Measurements from ENCODE around the gene APCS.

Gene APCS

GRCh38 chr1:159554696-159555095 lies 32.9 kb upstream of the APCS start:
- Histone ChIP-seq H3K4me3 (ENCODE audit: low read depth, low read length, poor library complexity, severe bottlenecking) (no peak overlapping the region), H3F3A (ENCODE audit: insufficient read depth, low read length) (no peaks in the 10 kb centered on the region), H3K9me2 (ENCODE audit: low read depth, low read length) (no peaks in the 10 kb centered on the region), H3K36me3 (ENCODE audit: insufficient read depth, low read length) (no peaks in the 10 kb centered on the region), H2AFZ (ENCODE audit: low read length) (no peak overlapping the region), H3K9me3 (ENCODE audit: low read length) (no peaks in the 10 kb centered on the region), H4K20me1 (ENCODE audit: insufficient read depth, low read length) (no peaks in the 10 kb centered on the region), H3K4me2 (ENCODE audit: low read length) (no peak overlapping the region), H3K27ac (ENCODE audit: low read depth, low read length, poor library complexity, severe bottlenecking) (no peak overlapping the region), H3K9ac (ENCODE audit: low read length) (no peak overlapping the region), H3K4me1 (ENCODE audit: insufficient read depth, low read length, severe bottlenecking) (no peaks in the 10 kb centered on the region), H3K79me2 (ENCODE audit: insufficient read depth, low read length) (no peaks in the 10 kb centered on the region), H3K27me3 (ENCODE audit: insufficient read depth, low read length) (no peaks in the 10 kb centered on the region)
- TF ChIP-seq EZH2 (IDR thresholded peaks at IDR 0.05; ENCODE audit: borderline replicate concordance, low read length) (no peak), CTCF (IDR thresholded peaks at IDR 0.05; ENCODE audit: low read length) (no peak)

GRCh38 chr1:159556931-159557369 lies 30.7 kb upstream of the APCS start:
- H3K79me2 ChIP-seq (ENCODE audit: insufficient read depth, low read length): no peaks in the 10 kb centered on the region
- H3K9me3 ChIP-seq (ENCODE audit: low read length): no peaks in the 10 kb centered on the region
- H3K9ac ChIP-seq (ENCODE audit: low read length): no peak overlapping the region
- no peaks in the 10 kb centered on the region for H3K4me1 ChIP-seq (ENCODE audit: insufficient read depth, low read length, severe bottlenecking)
- H3K4me3 ChIP-seq (ENCODE audit: low read depth, low read length, poor library complexity, severe bottlenecking): no peak overlapping the region
- H3K27me3 ChIP-seq (ENCODE audit: insufficient read depth, low read length): no peaks in the 10 kb centered on the region
- H3K36me3 ChIP-seq (ENCODE audit: insufficient read depth, low read length): no peaks in the 10 kb centered on the region
- no peak for TF ChIP-seq EZH2 (IDR thresholded peaks at IDR 0.05; ENCODE audit: borderline replicate concordance, low read length)
- no peak for TF ChIP-seq CTCF (IDR thresholded peaks at IDR 0.05; ENCODE audit: low read length)
- H3K4me2 ChIP-seq (ENCODE audit: low read length): no peak overlapping the region
- H2AFZ ChIP-seq (ENCODE audit: low read length): no peak overlapping the region
- no peaks in the 10 kb centered on the region for H3K9me2 ChIP-seq (ENCODE audit: low read depth, low read length)
- H3K27ac ChIP-seq (ENCODE audit: low read depth, low read length, poor library complexity, severe bottlenecking): no peak overlapping the region
- no peaks in the 10 kb centered on the region for H4K20me1 ChIP-seq (ENCODE audit: insufficient read depth, low read length)
- no peaks in the 10 kb centered on the region for H3F3A ChIP-seq (ENCODE audit: insufficient read depth, low read length)

GRCh38 chr1:159560599-159560998 lies 27.0 kb upstream of the APCS start:
- H3K27ac ChIP-seq (ENCODE audit: low read depth, low read length, poor library complexity, severe bottlenecking): no peak overlapping the region
- no peaks in the 10 kb centered on the region for H3K27me3 ChIP-seq (ENCODE audit: insufficient read depth, low read length)
- H3K9me3 ChIP-seq (ENCODE audit: low read length): no peaks in the 10 kb centered on the region
- H3K4me3 ChIP-seq (ENCODE audit: low read depth, low read length, poor library complexity, severe bottlenecking): no peak overlapping the region
- H4K20me1 ChIP-seq (ENCODE audit: insufficient read depth, low read length): no peaks in the 10 kb centered on the region
- H3K4me1 ChIP-seq (ENCODE audit: insufficient read depth, low read length, severe bottlenecking): no peaks in the 10 kb centered on the region
- H3K9ac ChIP-seq (ENCODE audit: low read length): no peak overlapping the region
- H3F3A ChIP-seq (ENCODE audit: insufficient read depth, low read length): no peaks in the 10 kb centered on the region
- H3K4me2 ChIP-seq (ENCODE audit: low read length): no peak overlapping the region
- no peaks in the 10 kb centered on the region for H3K36me3 ChIP-seq (ENCODE audit: insufficient read depth, low read length)
- no peak overlapping the region for H2AFZ ChIP-seq (ENCODE audit: low read length)
- no peak for TF ChIP-seq CTCF (IDR thresholded peaks at IDR 0.05; ENCODE audit: low read length)
- no peaks in the 10 kb centered on the region for H3K9me2 ChIP-seq (ENCODE audit: low read depth, low read length)
- H3K79me2 ChIP-seq (ENCODE audit: insufficient read depth, low read length): no peaks in the 10 kb centered on the region

Data from OCI-LY1 (cell line).